H9 (cell line): ENCODE results near the gene TSPEAR. TPM values are rescaled to one million over a fixed set of nuclear protein-coding genes. Genes with fewer than 3 reads are reported as not detected.

Source experiments
- DNase-seq: peaks from one replicate; pipeline ENCODE4 v3.0.0-alpha.2; 2017
- H2AFZ ChIP-seq: one replicate; pipeline ENCODE4 v1.6.1; 2013; ENCODE audit warnings: mild to moderate bottlenecking, low read length, control low read depth, moderate library complexity
- H2AK5ac ChIP-seq: 2 replicates; pipeline ENCODE4 v1.6.1; 2013; ENCODE audit warnings: low read length, control low read depth, mixed read lengths; ENCODE audit not compliant: insufficient read length
- H2BK120ac ChIP-seq: one replicate; pipeline ENCODE4 v1.6.1; 2013; ENCODE audit warnings: low read depth, mild to moderate bottlenecking, low read length, control low read depth, inconsistent platforms; ENCODE audit not compliant: poor library complexity, severe bottlenecking
- H2BK12ac ChIP-seq: 2 replicates; pipeline ENCODE4 v1.6.1; 2013; ENCODE audit warnings: low read length, control low read depth, mixed read lengths, low read depth; ENCODE audit not compliant: insufficient read length
- H2BK15ac ChIP-seq: 2 replicates; pipeline ENCODE4 v1.6.1; 2013; ENCODE audit warnings: low read depth, low read length, control low read depth
- H2BK20ac ChIP-seq: one replicate; pipeline ENCODE4 v1.6.1; 2013; ENCODE audit warnings: low read depth, mild to moderate bottlenecking, low read length, control low read depth, inconsistent platforms; ENCODE audit not compliant: poor library complexity, severe bottlenecking
- H2BK5ac ChIP-seq: 2 replicates; pipeline ENCODE4 v1.6.1; 2013; ENCODE audit warnings: low read length, control low read depth, mixed read lengths; ENCODE audit not compliant: insufficient read length
- H3K14ac ChIP-seq: 2 replicates; pipeline ENCODE4 v1.6.1; 2013; ENCODE audit warnings: low read length, control low read depth; ENCODE audit not compliant: insufficient read depth
- H3K18ac ChIP-seq: 2 replicates; pipeline ENCODE4 v1.6.1; 2013; ENCODE audit warnings: low read depth, mild to moderate bottlenecking, mixed read lengths, low read length, control low read depth; ENCODE audit not compliant: insufficient read length
- H3K23ac ChIP-seq: 2 replicates; pipeline ENCODE4 v1.6.1; 2013; ENCODE audit warnings: low read length, control low read depth, mixed read lengths, low read depth; ENCODE audit not compliant: insufficient read length
- H3K23me2 ChIP-seq: 2 replicates; pipeline ENCODE4 v1.6.1; 2013; ENCODE audit warnings: low read depth, mild to moderate bottlenecking, mixed read lengths, low read length, control low read depth; ENCODE audit not compliant: insufficient read length, poor library complexity, severe bottlenecking
- H3K27ac ChIP-seq: 2 replicates; pipeline ENCODE4 v1.5.1; 2013; ENCODE audit warnings: low read length, control low read depth, mixed read lengths, low read depth; ENCODE audit not compliant: insufficient read length
- H3K27me3 ChIP-seq: 2 replicates; pipeline ENCODE4 v1.6.1; 2013; ENCODE audit warnings: low read length, control low read depth, inconsistent platforms; ENCODE audit not compliant: insufficient read depth
- H3K4ac ChIP-seq: 2 replicates; pipeline ENCODE4 v1.6.1; 2013; ENCODE audit warnings: low read depth, mild to moderate bottlenecking, control low read depth, inconsistent platforms, low read length, moderate library complexity
- H3K4me1 ChIP-seq: 2 replicates; pipeline ENCODE4 v1.6.1; 2013; ENCODE audit warnings: low read length, control low read depth, inconsistent platforms; ENCODE audit not compliant: insufficient read depth
- H3K4me2 ChIP-seq: 2 replicates; pipeline ENCODE4 v1.6.1; 2013; ENCODE audit warnings: low read length, control low read depth, mixed read lengths; ENCODE audit not compliant: insufficient read length, insufficient read depth
- H3K56ac ChIP-seq: 2 replicates; pipeline ENCODE4 v1.6.1; 2013; ENCODE audit warnings: low read depth, mild to moderate bottlenecking, mixed read lengths, low read length, control low read depth; ENCODE audit not compliant: insufficient read length
- H3K79me1 ChIP-seq: 2 replicates; pipeline ENCODE4 v1.6.1; 2013; ENCODE audit warnings: low read depth, mild to moderate bottlenecking, moderate library complexity, low read length, control low read depth, inconsistent platforms; ENCODE audit not compliant: insufficient read depth, poor library complexity, severe bottlenecking
- H3K79me2 ChIP-seq: 2 replicates; pipeline ENCODE4 v1.6.1; 2013; ENCODE audit warnings: low read length, control low read depth, inconsistent platforms; ENCODE audit not compliant: insufficient read depth
- H3K9ac ChIP-seq: 2 replicates; pipeline ENCODE4 v1.6.1; 2013; ENCODE audit warnings: low read length, control low read depth, mixed read lengths; ENCODE audit not compliant: insufficient read length; ENCODE audit errors: extremely low read depth
- H3K9me3 ChIP-seq: one replicate; pipeline ENCODE4 v1.6.1; 2013; ENCODE audit warnings: low read depth, low read length, inconsistent platforms; ENCODE audit not compliant: control insufficient read depth
- H3T11ph ChIP-seq: one replicate; pipeline ENCODE4 v1.6.1; 2013; ENCODE audit warnings: mild to moderate bottlenecking, low read length, control low read depth, inconsistent platforms
- H4K20me1 ChIP-seq: one replicate; pipeline ENCODE4 v1.6.1; 2013; ENCODE audit not compliant: control insufficient read depth, insufficient read length, insufficient read depth
- H4K5ac ChIP-seq: 2 replicates; pipeline ENCODE4 v1.6.1; 2013; ENCODE audit warnings: low read depth, mild to moderate bottlenecking, mixed read lengths, low read length, control low read depth; ENCODE audit not compliant: insufficient read length
- H4K8ac ChIP-seq: replicated peaks from 2 replicates; pipeline ENCODE4 v1.6.1; 2013; ENCODE audit warnings: low read length, control low read depth, mixed read lengths, low read depth; ENCODE audit not compliant: insufficient read length
- H4K91ac ChIP-seq: 2 replicates; pipeline ENCODE4 v1.6.1; 2013; ENCODE audit warnings: low read depth, mild to moderate bottlenecking, moderate library complexity, mixed read lengths, low read length, control low read depth; ENCODE audit not compliant: insufficient read length
- H3K27ac Mint-ChIP-seq, 3 experiments: 2 replicates in 2 of 3; 3 replicates in 1 of 3; pipeline ENCODE4 v1.8.0; 2020 to 2021; ENCODE audit warnings: mixed read lengths in 3 of 3, mild to moderate bottlenecking in 1 of 3, moderate library complexity in 1 of 3
- H3K27me3 Mint-ChIP-seq: 2 replicates; pipeline ENCODE4 v1.8.0; 2021; ENCODE audit warnings: low read depth, mild to moderate bottlenecking, moderate library complexity, mixed read lengths
- H3K36me3 Mint-ChIP-seq, 3 experiments: 2 replicates in 2 of 3; 3 replicates in 1 of 3; pipeline ENCODE4 v1.8.0; 2020 to 2021; ENCODE audit warnings: low read depth in 3 of 3, mixed read lengths in 3 of 3; ENCODE audit not compliant: insufficient read depth in 1 of 3
- H3K4me1 Mint-ChIP-seq, 2 experiments: 2 replicates each; pipeline ENCODE4 v1.8.0; 2020; ENCODE audit warnings: mixed read lengths in 2 of 2
- H3K4me3 Mint-ChIP-seq, 2 experiments: 2 replicates in 1 of 2; 3 replicates in 1 of 2; pipeline ENCODE4 v1.8.0; 2020 to 2021; ENCODE audit warnings: mild to moderate bottlenecking in 2 of 2, mixed read lengths in 2 of 2, moderate library complexity in 1 of 2
- H3K9me3 Mint-ChIP-seq, 2 experiments: 2 replicates in 1 of 2; 3 replicates in 1 of 2; pipeline ENCODE4 v1.8.0; 2020; ENCODE audit warnings: mild to moderate bottlenecking in 2 of 2, mixed read lengths in 2 of 2, moderate library complexity in 1 of 2
- WGBS: extraction: QIAGEN DNeasy Blood & Tissue Kit; methylation state at CpG from one replicate; pipeline ENCODE4 v1.1.7; 2013; ENCODE audit warnings: missing lambda C conversion rate, low lambda C conversion rate, mixed read lengths; ENCODE audit not compliant: insufficient read length; ENCODE audit errors: extremely low coverage; 5-methylcytosine and 5-hydroxymethylcytosine counted together
- total RNA-seq: library from RNA; stranded (reverse); gene quantifications from 2 replicates; pipeline ENCODE4 v1.2.1, GENCODE V29; 2021
- TF ChIP-seq, protein P1 (sequence below): fragments of 200-600 bp; sonication (generic); conservative IDR thresholded peaks from 3 replicates; pipeline ENCODE4 v1.8.0; 2021; ENCODE audit warnings: antibody characterized with exemption, mild to moderate bottlenecking

TSPEAR gene
- total RNA-seq, 1 experiment from 2014 or later, result 1.3 TPM

GRCh38 chr21:44539046-44539445 lies 172.3 kb downstream of the TSPEAR start:
- Histone ChIP-seq H4K20me1 (no peaks in the 10 kb centered on the region), H3K79me2 (no peaks in the 10 kb centered on the region), H3K27ac (no peak overlapping the region), H2BK20ac (no peak overlapping the region), H3K9ac (no peak overlapping the region), H4K5ac (no peak overlapping the region), H3K18ac (no peak overlapping the region), H3K23me2 (no peaks in the 10 kb centered on the region), H3K27me3 (no peaks in the 10 kb centered on the region), H3K79me1 (no peaks in the 10 kb centered on the region), H2BK15ac (no peak overlapping the region), H3K4ac (no peak overlapping the region), H2BK120ac (no peak overlapping the region), H2AFZ (no peak overlapping the region), H4K91ac (no peak overlapping the region), H2BK5ac (no peak overlapping the region), H3K56ac (no peak overlapping the region), H2AK5ac (no peak overlapping the region), H2BK12ac (no peak overlapping the region), H3K4me2 (no peak overlapping the region), H4K8ac (no peak overlapping the region), H3K14ac (no peak overlapping the region), H3K23ac (no peak overlapping the region), H3K4me1 (no peaks in the 10 kb centered on the region), H3T11ph (no peak overlapping the region), H3K9me3 (no peaks in the 10 kb centered on the region)
- no CpG with 5 or more reads among the region's 14 CpGs for WGBS
- Mint-ChIP-seq H3K4me3 (no peak overlapping the region; a peak in 1 of 5 replicates), H3K36me3 (0 out of 7 replicates have a peak, but pooled peaks cover 0 to 5% (median 0%) of the 10 kb centered on the region in 3 experiments), H3K27me3 (no peaks in the 10 kb centered on the region; the same call in 1 of the 2 replicates), H3K9me3 (peaks cover 0 to 5% of the 10 kb centered on the region in 2 experiments; a peak in 2 of 5 replicates), H3K4me1 (no peaks in the 10 kb centered on the region), H3K27ac (no peak overlapping the region)
- no peak for DNase-seq
- TF ChIP-seq, protein P1, sequence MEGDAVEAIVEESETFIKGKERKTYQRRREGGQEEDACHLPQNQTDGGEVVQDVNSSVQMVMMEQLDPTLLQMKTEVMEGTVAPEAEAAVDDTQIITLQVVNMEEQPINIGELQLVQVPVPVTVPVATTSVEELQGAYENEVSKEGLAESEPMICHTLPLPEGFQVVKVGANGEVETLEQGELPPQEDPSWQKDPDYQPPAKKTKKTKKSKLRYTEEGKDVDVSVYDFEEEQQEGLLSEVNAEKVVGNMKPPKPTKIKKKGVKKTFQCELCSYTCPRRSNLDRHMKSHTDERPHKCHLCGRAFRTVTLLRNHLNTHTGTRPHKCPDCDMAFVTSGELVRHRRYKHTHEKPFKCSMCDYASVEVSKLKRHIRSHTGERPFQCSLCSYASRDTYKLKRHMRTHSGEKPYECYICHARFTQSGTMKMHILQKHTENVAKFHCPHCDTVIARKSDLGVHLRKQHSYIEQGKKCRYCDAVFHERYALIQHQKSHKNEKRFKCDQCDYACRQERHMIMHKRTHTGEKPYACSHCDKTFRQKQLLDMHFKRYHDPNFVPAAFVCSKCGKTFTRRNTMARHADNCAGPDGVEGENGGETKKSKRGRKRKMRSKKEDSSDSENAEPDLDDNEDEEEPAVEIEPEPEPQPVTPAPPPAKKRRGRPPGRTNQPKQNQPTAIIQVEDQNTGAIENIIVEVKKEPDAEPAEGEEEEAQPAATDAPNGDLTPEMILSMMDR, result no peak
